NCI-H2081 (cell line): ENCODE data around the gene SELENOF.
"Not testable (repeated sequence)": the region's sequence is repeated elsewhere in the genome, so short reads cannot be mapped to it uniquely, and the experiment has no call there.

Source experiments
- DNase-seq, 2 experiments: peaks; one replicate each; lab custom pipeline; 2025; lab: John Stamatoyannopoulos, UW

SELENOF gene

DNA sequence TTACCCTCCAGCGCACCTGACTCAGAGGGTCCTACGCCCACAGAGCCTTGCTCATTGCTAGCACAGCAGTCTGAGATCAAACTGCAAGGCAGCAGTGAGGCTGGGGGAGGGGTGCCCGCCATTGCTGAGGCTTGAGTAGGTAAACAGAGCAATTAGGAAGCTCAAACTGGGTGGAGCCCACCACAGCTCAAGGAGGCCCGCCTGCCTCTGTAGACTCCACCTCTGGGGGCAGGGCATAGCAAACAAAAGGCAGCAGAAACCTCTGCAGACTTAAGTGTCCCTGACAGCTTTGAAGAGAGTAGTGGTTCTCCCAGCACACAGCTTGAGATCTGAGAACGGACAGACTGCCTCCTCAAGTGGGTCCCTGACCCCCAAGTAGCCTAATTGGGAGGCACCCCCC lies 99.8 kb downstream of the SELENOF start:
- DNase-seq, result not testable (repeated sequence)
